ENCODE results near the gene HSPBP1.

Gene HSPBP1

DNA sequence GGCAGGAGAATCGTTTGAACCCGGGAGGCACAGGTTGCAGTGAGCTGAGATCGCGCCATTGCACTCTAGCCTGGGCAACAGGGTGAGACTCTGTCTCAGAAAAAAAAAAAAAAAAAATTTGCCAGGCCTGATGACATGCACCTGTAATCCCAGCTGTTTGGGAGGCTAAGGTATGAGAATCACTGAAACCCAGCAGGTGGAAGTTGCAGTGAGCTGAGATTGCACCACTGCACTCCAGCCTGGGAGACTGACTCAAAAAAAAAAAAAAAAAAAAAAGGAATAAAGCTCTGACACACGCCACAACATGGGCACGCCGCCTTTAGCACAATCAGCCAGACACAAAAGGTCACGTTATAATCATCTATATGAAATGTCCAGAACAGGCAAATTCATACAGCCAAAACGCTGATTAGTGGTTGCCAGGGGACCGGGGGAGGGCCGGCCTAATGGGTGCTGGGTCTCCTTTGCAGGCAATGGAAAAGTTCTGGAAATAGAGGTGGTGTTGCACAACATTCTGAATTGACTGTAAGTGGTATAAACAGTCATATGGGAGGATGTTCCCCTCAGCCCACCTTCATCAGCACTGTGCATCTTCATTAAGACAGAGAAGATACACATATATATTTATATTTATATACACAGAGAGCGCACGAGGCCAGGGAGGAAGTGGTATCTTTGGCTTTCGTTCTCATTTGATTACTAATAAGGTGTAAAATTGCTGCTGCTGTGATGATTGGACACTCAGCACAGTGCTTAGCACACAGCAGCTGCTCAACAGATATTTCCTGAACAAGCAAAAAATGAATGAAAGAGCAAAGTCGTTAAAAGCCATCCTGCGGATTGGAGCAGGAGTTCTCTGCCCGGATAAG lies 3.8 kb downstream of the HSPBP1 start:
- no peak for DNase-seq (ENCODE audit: low read depth, low spot score)

DNA sequence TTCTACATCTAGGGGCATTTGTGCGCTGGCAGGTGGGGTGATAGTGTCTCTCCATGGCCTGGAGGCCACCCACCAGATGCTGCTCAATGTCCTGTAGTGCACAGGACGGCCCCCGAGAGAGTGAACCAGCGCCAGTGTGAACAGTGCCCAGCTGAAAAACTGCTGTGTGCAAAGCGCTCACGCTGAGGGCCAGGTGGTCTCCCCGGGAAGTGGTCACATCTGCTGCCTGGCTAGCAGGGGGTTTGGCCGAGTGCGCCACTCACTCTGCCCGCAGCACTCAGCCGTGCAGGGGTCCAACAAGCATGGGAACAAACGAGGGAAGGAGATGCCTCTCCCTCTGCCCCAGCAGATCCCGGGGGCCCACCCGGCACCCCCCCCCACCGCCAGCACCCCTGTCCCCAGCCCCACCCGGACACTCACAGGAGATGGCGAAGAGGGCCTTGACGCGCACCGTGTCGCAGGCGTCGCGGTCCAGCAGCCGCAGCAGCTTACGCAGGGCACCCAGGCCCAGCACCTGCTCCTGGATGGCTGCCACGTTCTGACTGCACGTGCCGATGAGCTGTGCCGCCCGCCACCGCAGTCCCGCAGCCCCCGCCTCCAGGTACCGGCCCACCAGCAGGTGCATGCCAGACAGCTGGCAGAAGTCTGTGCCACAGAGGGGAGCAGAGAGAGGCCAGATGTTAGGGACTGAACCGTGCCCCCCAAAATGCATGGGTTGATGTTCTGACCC lies 5.8 kb downstream of the HSPBP1 start:
- DNase-seq (ENCODE audit: low read depth, low spot score): no peak

DNA sequence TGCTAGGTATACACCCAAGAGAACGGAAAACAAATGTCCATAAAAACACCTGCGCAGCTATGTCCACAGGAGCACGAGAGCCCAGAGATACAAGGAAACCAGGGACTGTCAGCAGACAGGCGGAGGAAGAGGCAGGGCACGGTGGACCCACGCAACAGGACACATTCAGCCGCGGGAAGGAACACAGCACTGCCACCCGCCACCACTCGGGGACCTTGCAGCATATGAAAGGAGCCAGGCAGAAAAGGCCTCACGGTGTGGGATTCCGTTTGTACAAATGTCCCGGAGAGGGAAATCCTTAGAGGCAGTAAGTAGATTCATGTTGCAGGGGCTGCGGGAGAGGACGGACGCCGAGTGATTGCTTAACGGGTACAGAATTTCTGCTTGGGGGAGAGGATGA lies 7.8 kb downstream of the HSPBP1 start:
- DNase-seq (ENCODE audit: low read depth, low spot score): no peak

DNA sequence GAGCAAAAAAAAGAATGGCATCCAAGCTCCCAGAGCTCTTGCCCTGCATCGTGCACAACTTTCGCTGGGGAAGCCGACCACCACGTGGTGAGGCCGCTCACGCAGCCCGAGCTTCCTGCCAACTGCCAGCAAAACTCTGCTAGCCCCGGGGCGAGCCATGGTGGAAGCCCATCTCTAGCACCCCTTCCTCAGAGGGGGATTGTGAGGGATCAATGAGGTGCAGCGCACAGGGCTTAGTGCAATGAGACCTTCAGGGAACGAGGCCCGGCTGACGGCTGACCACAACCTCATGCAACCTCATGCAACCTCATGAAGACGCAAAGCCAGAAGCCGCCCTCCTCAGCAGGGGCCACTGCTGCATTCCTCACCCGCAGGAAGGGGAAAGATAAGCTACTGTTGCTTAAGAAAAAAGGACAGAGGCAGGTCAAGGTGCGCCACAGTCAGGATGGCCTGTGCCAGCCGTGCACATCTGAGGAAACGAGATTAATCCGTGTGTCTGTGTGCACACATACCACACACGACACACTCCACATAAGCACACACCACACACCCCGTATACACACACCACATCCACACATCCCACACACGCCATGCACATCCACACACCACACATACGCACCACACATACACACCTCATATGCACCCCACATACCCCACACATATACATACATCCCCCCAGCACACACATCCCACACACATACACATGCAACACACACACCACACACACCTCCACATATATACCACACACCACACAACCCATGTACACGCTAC lies 9.6 kb downstream of the HSPBP1 start:
- no peak for DNase-seq (ENCODE audit: low read depth, low spot score)

DNA sequence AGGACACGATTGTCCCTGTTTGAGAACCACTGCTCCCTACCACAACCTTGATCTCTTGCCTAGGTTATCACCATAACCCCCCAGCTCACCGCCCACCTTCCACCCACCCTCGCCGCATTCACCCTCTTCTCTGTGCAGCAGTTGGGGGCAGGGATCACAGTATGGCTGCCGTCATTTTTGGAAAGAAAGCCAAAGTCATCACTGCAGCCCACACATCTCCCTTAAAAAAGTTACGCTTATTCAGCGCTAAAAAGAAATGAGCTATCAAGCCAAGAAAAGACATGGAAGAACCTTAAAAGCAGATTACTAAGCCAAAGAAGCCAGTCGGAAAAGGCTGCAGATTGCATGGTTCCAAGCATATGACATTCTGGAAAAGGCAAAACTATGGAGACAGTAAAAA lies 10.6 kb downstream of the HSPBP1 start:
- DNase-seq (ENCODE audit: low read depth, low spot score): no peak

DNA sequence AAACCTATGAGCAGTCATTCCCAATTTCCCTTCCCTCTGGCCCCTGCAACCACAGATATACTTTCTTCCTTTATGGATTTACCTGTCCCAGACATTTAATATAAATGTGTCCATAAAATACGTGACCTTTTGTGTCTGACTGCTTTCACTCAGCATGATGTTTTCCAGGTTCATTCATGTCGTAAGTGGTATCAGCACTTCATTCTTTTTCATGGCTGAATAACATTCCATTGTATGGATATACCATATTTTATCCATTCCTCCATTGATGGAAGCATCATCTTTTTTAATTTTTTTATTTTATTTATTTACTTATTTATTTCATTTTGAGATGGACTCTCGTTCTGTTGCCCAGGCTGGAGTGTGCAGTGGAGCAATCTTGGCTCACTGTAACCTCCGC lies 13.1 kb downstream of the HSPBP1 start:
- DNase-seq (ENCODE audit: low read depth, low spot score): no peak

DNA sequence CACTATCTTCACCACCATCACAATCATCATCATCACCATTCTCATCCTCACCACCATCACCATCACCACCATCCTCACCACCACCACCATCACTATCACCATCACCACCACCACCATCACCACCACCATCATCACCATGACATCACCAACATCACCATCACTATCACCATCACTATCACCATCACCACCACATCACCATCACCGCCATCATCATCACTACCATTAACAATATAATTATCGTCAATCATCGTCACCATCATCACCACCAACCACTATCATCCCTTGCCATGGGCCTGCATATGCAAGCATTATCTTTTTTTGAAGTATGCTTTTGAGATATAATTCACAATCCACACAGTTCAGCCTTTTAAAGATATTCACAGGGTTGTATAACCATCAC lies 13.5 kb downstream of the HSPBP1 start:
- no peak for DNase-seq (ENCODE audit: low read depth, low spot score)

DNA sequence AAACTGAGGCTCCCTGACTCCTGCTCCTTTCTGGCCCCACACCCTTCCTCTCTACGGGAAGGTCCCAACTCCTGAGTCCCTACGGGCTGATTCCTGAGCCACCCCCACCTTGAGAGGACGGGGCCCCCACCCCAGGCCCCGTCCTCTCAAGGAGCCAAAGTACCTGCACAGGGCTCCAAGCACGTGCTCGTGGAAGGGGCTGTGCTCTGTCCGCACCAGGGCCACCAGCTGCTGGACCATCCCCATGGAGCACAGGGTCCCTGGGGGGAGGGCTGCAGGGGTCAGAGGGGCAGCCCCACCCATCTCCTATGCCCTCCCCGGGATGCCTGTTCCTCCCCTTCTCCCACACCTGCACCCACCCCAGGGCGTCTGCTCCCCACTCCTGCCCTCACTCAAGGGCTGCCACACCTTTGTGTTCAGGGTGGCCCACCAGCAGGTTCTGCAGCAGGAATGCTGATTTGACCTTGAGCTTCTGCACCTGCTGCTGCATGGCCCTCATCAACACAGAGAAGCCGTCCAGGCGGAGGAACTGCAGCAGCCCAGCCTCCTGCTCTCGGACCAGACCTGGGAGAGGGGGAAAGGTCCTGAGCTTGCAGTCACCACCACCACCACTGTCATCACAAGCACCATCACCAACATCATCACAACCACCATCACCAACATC lies 14.1 kb downstream of the HSPBP1 start:
- DNase-seq (ENCODE audit: low read depth, low spot score): no peak

DNA sequence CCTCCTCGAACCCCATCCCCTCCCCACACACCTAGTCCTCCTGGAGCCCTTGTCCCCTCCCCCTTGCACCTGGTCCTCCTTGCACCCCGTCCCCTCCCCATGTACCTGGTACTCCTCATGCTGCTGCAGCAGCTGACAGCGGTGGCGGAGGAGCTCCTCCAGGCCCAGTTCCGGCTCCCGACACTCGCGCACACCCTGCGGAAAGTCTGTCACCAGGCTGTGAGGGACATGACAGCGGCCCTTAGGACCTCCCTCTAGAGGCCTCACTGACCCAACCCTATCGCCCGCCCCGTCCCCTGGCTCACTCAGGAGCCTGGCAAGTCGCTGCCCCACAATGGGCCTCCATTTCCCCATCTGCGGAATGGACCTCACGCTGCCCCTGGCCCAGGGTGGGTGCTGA lies 14.7 kb downstream of the HSPBP1 start:
- DNase-seq (ENCODE audit: low read depth, low spot score): no peak

DNA sequence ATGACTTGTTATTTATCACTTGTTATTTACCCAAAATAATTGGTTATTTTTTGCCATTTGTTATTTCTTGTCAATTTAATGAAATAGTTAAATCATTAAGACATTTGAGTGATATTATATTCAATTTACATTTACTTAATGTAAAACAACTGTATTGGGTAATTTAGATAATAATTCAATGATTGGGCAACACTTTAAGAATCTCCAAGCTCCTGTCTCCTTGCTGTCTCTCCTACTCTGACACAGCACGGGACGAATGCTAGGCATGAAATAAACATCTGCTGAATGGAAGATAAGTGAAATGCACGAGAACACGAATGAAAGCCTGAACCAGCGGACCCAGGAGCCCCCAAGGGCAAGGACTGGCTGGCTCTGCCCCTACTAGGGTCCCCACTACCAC lies 15.4 kb downstream of the HSPBP1 start:
- no peak for DNase-seq (ENCODE audit: low read depth, low spot score)

DNA sequence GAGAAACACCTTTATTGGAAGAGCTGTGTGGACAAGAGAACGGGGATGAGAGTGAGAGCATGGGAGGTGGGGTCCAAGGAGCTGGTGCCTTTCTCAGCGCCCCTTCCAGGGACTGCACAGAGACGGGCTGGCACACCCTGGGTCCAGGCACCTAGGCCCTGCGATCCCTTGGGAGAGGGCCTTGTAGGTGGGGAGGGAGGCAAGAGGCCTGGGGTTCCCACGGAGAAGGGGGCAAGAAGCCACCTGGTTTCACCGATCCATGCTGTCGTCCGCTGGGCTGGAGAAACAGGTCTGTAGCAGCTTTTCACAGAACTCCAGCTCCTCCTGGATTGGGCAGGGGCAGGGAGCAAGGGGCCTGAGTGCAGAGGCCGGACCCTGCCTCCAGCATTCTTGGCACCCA lies 17.6 kb downstream of the HSPBP1 start:
- DNase-seq (ENCODE audit: low read depth, low spot score): no peak

DNA sequence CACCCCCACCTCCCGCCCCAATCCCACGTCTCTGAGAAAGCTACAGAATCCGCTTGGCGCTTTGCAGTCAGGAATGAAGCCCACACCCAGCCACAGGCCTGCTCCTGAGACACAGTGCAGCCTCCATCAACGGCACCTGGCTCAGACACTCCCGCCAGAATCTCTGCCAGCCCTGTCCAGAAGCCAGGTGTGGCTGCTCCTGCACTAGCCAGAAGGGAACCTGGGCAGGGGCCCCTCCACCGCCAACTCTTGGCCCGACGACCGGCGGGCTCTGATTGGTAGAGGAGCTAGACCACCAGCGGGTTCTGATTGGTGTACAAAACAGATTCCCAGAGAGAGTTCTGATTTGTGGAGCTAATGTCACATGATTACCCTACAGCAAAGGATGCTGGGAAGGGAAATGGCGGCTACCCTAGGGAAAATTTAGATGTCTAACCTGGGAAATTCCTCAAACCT lies 18.2 kb downstream of the HSPBP1 start:
- peak; percentile 28 for DNase-seq (ENCODE audit: low read depth, low spot score)

DNA sequence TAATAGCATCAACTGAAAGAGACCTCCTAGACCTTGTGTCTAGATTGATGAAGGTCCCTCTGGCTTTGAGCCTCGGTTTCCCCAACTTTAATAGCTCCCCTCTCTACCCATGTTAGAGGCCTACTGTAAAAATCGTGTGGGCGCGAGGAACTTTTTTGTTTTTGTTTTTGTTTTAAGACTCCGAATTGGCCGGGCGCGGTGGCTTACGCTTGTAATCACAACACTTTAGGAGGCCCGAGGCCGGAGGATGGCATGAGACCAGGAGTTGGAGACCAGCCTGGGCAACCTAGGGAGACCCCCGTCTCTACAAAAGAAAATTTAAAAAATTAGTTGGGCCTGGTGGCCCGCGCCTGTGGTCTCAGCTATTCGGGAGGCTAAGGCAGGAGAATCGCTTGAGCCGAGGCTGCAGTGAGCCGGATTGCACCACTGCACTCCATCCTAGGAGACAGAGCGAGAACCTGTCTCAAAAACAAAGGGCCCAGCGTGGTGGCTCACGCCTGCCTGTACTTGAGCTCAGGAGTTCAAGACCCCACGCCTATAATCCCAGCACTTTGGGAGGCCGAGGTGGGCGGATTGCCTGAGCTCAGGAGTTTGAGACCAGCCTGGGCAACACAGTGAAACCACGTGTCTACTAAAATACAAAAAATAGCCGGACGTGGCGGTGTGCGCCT lies 20.2 kb downstream of the HSPBP1 start:
- no peak for DNase-seq (ENCODE audit: low read depth, low spot score)

DNA sequence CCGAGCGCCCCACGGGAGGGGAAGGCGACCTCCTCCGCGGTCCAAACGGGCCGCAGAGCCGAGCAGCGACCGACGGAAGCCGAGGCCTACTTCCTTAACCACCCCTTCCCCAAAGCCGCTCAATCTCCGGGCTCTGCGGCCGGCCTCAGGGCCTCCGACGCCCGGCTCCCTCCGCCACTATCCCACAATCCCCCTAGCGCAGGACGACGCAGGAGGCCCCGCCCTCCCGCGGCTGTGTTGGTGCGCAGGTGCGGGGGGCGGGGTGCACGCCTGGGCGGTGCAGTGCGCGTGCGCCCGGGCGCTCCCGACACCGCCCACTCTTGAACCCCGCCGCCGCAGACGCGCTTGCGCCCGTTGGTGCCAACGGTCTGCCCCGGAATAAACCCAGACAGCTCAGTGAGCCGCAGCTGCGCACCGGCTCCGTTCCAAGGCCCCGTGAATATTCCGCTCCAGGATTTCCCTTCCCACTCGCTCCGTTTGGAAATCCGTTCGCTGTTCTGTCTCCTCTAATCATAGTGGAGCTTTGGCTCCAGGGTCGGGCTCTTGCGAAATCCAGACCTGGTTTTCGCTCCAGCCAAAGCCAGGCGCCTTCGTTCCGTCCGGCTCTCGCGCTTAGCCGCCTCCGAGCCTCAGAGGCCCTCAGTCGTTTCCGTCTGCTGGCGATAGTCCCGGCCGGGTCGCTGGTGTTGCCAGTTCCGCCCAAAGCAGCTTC lies 20.9 kb downstream of the HSPBP1 start, which contains the start of gene PPP6R1:
Gene PPP6R1 (minus strand): TSS at position 190 of the 712 bp plus-strand sequence. CDS start 11,914 bp downstream, outside the sequence.
- peak; percentile 84 for DNase-seq (ENCODE audit: low read depth, low spot score)

DNA sequence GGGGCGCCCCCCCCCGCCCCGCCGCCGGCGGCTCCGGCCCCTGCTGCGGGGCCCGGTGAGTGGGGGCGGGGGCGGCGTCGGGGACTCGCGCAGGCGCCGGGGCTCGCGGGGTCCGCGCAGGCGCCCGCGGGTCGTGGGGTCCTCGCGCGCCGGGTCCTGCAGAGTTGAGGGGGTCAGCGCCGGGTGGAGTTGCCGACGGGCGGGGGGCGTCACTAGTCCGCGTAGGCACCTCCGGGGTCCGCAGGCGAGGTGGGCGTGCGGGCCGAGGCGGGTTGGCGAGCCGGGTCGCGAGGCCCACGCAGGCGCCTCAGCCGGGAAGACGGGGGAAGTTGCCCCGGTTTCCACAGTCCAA lies 21.5 kb downstream of the HSPBP1 start:
- no peak for DNase-seq (ENCODE audit: low read depth, low spot score)

DNA sequence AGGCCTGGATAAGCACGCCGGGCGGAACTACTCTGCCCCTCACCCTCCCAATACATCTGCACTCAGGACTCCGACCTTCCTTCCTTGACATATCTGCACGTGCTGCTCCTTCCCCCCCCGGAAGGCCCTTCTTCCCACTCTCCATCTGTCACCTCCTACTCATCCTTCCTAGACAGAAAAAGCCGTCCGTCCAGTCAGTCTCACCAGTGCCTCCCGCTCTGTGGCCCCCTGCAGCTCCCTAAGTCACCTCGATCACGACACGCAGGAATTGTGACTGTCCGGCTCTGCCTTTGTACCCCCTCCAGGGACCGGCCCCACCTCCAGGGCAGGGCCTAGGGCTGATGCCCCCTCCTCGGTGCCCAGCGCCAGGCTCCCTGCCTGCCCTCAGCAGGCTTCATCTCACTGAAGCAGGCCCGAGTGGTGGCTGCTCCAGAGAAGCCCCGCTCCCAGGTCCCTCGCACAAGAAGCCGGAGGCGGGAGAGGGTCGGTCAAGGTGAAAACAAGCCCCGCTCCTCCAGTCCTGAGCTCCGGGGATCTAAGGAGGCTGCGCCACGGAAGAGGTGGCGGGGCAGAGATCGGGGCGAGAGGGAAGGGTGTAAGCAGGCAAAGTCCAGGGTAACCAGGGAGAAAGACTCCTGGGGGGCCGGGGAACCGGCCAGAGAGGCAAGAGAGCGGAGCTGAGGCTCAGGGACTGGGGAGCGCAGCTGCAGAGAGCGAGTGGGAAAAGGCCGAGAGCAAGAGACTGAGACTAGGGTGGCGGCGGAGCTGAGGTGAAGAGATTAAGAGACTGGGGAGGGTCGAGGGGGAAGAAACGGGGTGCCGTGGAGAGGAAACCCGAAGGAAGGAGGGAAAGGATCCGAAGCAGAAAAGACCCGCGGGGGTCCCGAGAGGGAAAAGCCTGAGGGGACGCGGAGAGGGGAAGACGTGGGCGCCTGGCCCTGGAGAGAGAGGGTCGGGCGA lies 22.2 kb downstream of the HSPBP1 start:
- DNase-seq (ENCODE audit: low read depth, low spot score): no peak

DNA sequence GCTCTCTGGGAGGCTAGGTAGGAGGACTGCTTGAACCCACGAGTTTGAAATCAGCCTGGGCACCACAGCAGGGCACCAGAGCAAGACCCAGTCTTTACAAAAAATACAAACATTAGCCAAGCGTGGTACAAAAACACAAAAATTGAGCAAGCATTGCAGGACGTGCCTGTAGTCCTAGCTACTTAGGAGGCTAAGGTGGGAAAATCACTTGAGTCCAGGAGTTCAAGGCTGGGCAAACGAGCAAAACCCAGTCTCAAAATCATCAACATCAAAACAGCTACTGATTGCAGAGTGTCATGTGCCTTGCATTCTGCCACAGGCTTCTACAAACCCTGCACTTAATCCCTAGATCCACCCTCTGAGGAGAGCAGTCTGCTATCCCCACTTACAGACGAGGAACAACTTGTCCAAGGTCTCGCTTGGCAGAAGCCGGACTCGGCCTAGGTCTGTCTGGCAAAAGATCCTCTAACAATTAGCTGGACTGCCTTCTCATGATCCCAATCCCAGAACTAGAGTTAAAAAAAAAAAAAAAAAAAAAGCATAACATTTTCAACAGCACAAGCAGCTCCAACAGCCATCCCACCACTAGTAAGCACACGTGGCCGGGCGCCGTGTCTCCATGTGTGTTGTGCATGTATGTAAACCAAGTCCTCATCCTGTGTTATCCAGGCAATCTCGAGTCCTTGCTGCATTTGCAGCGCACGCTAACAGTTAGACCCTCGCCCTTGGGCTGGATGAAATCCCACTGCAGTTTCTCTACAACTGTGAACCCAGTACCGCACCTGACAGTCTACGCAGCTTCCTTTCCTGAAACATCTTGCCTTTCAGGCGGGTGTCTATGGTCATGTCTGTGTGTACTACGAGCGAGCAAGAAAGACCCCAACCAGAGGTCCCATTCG lies 23.1 kb downstream of the HSPBP1 start:
- no peak for DNase-seq (ENCODE audit: low read depth, low spot score)
